Stimulated activated CD8-positive, alpha-beta memory T cell treated with anti-CD3 and anti-CD28 coated beads, Interleukin-12 subunit alpha, Interleukin-12 subunit beta, amount 100 ng/mL, for 24 hours (primary cell): ENCODE measurements around the gene COL27A1.

ENCODE experiments used
- DNase-seq: peaks from one replicate; pipeline ENCODE4 v3.0.0-alpha.2; 2020; ENCODE audit errors: extremely low read depth

COL27A1 gene

DNA sequence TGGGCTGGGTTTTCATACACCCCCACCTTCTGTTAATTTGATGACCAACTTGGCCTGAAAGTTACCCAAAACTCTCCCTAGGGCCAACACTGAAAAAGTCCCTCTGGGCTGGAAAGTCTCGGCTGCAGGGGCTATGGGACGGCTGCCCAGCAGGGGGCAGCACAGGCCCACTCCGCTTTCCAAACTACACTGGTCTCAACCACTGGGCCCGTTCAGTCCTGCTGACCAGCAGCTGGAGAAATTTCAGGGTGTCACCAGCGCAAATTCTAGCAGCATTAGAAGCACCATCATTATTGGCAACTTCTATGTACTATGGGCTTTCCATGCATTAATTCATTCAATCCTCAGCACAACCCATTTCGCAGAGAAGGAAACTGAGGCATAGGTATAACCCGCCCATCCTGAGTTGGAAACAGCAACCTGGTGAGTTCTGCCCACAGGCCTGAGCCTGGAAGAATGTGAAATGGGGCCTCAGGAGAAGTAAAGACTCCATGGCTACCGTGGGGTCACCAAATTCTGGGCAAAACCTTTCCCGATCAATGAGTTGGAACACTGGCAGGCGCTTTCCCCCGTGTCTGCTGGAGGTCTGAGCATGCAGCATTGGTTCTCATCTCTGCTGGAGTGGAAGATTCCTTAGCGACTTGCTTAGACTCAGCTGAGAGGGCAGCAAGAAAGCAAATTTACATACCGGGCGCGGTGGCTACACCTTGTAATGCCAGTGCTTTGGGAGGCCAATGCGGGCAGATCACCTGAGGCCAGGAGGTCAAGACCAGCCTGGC is 184.0 kb downstream of the COL27A1 start:
- peak; percentile 34 for DNase-seq

DNA sequence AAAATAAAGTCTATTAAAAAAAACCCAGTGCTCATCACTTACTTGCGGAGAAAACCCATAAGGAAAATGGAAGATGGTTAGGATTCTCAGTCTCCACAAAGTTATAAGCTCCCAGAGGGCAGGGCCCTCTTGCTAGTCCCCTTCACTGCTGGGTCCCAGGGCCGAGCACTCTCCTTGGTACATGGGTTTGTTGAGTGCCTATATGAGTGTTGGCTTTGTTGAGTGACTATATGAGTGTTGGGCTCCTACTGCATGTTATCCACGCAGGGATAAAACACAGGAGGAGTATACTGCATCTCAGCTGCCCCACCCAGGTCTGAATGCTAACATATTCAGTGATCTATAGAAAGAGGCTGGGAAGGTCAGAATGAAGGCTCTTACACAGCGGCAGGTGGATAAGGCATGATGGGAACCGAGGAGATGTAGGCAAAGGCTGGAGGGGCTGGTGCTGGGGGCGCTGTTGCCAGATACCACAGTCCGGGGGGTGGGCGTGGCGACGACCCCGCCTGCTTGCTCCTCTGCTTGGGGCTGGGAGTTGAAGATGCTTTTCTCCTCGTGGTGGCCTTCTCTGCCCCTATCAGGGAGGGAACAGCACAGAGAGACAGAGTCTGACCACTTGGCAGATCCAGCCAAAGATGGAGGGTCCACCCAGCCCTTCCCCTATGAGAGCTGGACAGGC is 186.0 kb downstream of the COL27A1 start:
- DNase-seq, result no peak

DNA sequence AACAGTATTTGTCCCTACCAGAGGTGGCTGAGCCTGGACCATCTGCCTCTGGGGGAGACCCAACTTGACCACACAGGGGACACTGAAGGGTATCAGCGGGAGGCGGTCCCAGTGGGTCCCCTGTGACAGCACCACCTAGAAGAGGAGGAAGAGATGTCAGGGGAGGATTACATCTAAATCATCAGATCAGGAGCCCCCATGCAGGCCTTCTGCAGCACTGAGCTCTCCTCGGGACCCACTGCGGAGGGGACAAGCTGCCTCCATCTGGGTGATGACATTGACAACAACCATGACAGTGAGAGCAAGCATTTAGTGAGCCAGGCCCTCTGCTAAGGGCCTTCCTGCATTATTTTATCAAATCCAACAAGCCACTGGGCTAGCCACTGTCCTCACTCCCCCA is 186.7 kb downstream of the COL27A1 start:
- no peak for DNase-seq

DNA sequence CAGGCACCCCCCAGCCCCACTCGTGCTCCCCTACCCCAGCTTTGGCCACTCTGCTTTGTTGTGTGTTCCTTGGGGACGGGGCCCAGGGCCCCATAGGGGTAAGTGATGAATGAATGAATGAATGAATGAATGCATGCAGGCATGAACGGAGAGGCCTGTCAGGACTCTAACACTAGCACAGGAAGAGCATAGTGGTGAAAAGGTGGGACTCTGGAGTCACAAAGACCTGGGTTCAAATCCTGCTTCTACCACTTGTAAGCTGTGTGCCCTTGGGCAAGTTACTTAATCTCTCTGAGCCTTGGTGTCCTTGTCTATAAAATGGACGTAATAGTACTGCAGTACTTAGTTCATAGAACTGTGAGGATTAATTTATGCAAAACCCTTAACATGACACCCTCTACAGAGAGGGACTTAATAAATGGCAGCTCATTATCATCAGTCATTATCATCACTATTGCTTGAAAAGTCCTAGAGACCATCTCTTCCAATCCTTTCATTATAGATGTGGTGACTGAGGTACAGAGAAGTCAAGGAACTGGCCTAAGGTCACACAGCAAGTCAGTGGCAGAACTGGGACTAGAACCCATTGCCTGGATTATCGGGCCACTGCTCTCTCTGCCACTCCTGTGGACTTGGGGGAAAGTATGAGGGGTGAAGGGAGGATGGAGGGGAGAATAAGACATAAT is 187.6 kb downstream of the COL27A1 start:
- no peak for DNase-seq

DNA sequence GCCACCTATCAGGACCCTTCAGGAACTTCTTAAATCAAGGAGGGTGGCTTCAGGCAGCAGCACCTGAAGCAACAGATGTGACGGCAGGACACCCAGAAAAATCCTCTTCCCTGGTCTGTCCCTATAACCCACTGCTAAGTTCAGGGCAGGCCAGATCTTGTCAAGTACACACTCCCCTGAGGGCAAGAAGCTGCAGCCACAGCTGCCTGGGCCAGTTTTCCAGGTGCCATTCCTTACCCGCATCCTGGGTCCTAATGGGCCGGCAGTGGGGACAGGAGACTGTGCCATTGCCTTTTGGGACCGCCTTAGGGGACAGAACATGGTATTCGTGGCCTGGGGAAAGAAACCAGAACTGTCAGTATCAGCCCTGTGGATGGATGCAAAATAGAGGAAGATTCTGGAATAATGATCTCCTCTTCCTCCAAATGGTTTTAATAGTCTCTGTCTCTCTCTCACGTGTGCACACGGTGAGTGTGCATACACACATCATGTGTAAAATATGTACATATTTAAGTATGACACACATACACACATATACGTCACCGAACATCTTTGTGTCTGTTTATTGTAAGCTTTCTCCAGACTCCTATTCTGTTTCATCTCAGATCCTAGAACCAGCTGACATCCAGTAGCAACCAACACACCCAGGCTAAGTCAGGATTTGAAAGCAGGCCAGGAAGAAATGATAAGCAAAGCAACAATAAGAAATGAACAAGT is 188.3 kb downstream of the COL27A1 start:
- no peak for DNase-seq

DNA sequence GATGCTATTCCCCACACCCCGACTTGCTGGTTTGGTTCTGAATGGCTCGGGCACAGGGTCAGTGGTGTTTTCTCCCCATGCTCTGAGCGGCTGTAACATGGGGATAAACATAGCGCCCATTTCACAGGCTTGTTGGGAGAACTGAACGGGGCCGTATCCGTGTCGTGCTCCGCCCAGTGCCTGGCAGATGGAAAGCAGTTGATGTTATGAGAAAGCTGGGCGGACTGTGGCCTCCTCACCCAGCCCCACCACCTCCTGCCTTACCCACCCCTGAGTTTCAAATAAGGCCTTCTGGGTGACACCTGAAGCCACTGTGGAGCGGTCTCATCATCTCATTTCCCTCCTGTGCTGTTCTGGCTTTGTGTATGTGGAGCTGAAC is 188.8 kb downstream of the COL27A1 start:
- DNase-seq, result no peak

DNA sequence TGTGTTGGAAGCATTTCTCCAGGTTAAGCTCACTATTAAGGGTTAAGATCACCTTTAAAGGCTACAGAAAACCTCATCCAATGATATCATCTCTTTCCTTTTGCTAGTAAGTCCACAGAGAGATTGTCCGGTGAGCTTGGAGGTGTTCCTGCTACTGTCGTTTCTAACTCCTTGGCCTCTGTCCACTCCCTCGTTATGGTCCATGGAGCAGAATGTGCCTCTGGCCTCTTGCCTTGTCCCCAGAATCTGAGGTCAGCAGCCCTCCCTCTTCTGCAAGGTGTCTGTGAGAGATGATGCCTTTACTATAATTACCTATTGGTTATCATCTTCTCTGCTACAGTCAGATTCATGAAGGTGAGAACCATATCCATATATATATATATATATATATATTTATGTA is 189.4 kb downstream of the COL27A1 start:
- no peak for DNase-seq

DNA sequence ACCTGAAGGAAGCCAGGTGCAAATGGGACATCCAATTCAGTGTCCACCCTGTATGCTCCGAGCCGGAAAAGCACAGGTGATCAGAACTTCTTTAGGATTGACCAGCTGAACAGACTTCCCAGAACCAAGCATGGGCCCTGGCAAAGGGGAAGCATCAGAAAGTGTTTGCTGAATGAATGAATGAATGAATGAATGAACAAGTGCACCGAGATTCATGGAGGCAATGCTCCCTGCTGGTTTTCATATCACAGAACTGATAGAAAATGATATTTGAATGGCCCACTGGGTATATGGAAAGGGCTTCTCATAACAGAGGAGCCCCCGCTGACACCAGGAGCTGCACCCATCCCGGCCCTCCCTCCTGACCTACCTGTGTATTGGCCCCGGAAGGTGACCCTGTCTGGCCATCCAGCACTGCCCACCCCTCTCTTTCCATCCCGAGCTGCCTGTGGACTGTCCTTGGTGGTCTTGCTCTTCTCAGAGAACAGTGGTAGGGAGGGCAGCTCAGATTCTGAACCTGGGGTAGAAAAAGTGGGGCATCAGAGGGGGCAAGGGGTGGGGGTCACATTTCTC is 190.2 kb downstream of the COL27A1 start:
- no peak for DNase-seq

DNA sequence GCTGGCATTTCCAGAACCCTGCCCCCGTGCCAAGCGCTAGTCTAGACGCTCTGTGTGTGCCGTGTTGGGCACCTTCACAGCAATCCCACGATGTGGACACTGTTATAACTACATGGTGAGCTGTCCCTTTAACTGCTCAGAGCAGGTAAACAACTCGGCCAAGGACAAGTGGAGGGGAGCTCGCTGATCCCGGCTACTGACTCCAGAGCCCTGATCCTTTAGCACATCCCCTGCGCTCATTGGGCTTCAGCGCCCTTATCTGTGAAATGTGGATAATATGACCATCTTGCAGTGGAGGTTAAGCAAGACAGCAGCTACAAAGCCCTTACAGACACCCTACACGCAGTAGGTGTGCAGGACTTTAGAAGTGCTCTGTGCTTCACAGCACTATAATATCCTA is 190.8 kb downstream of the COL27A1 start:
- no peak for DNase-seq

DNA sequence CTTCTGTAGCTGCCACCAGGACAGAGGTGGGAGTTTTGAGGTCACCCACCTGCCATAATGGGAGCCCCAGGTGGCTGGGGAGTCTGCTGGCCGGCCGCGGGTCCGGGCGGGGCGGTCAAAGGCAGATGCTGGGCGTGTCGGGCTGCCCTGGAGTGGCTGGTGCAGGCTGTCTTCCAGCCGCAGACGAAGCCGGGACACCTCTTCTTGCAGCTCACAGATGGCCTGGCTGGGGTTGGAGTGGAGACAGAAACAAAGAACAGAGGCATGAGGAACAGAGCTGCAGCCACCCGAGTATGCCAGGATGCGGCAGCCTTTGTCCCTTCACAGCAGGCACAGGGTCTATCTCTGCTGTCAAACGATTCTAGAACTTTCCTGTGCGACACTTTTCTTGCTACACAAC is 192.3 kb downstream of the COL27A1 start:
- DNase-seq, result no peak

DNA sequence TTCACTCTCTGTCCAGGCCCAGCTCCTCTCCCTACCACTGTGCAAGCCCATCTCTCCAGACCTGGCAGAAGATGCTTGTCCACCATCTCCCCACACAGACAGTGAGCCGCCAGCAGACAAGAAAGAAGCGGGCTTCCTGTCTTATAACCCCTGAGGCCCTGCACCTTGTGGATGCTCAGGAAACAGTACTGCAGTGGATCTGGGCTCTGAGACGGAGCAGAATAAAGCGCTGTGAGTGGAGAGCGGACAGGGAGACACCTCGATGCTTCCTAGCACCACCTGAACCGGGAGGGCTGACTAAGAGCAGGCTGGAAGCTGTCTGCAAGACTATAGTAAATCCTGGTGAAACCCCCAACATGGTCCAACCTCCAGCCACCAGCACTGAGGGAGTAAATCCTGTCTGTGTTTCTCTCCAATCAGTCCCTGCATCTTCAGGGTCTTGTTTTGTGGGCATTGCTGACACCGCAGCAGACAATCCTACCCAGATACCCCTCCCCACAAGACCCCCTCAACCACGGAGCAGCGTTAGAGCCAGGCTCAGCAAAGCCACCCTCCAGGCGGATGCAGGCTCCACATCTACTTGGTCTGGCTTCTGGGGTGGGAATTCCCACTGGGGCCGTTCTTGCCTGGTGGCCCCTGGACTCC is 193.0 kb downstream of the COL27A1 start:
- DNase-seq, result no peak

DNA sequence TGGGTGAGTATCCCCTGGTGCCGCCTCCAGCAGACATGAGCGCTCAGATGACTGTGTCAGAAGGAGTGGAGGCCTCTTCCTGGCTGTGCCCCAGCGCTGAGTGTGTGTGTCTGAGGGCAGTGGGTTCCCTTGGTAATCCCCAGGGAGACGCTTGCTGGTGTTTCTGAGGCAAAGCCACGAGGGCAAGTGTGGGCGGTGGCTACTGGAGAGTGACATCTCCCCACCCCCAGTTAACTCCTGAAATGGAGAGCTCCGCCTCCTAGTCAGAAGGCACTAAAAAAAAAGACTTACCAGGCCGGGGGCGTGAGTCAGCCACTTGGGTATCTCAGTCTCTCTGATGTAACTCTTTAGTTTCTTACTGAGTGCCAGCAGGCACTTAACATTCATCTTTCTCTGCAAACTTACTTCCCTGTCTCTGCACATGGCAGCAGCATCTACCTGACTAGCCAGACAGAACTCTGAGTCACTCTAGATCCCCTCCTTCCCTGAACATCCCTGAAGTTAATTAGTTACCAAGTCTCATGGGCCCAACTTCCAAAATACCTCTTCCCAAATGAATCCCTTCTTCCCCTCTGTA is 193.7 kb downstream of the COL27A1 start:
- peak; percentile 81 for DNase-seq

DNA sequence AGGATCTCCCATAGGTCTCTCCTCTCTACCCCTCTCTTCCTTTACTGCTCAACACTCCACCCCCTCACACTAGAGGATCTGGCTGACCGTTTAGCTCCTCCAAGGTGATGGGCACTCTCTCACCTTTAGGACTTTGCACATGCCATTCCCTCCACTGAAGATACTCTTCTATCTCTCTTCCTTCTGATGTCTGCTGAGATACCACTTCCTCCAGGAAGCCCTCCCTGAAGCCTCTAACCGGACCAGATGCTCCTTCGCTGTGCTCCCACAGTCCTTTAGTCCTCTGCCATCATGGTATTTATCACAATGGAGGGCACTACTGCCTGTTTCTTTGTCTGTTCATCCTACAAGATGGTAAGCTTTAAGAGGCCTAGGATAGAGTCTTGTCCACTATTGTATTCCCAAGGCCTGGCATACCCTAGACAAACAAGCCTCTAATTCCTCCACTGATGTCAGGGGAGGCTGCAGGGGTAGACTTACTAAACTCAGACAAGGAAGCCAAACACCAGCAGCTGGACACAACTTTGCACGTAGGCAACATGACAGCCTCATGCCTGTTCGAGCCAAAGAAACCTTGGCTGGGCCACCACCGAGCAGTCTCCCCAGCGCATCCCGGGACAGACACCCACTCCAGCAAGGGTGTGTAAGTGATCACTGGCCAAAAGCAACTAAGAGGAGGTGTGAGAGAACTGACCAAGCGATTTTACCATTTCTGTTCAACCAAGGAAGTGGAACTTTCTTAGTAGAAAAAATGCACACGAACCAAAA is 194.6 kb downstream of the COL27A1 start:
- no peak for DNase-seq

DNA sequence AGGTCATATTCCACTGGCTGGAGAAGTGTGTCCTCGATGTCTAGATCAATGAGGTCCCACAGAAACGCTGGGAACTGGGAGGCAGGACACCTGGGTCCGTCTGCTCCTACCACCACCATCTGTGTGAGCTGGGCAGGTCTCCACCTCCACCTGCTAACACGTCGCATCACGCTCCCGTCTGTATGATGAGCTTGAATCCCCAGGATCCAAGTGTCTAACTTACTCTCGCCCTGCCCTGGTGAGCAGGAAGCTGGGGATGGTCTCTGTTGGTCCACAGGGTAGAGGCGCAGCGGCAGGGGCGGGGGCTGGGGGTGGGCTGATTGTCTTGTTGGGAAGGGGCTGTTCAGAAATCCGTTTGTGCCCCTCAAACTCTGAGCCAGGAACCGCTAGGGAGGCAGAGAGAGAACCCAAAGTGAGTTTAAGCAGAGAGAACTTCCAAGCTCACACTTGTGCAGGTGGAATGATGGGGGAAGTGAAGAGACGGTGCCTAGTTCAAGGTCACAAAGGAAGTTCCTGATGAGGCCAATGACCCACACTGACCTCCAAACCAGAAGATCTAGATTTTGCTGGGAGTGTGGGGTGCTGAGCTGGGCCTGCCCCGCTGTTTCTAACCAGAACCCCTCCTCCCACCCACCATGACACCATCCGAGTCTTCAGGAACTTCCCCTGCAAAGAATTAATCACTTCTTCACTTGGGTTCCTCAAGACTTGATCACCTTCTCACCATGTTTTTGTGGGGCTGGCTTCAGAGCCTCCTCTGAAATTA is 195.5 kb downstream of the COL27A1 start:
- no peak for DNase-seq

DNA sequence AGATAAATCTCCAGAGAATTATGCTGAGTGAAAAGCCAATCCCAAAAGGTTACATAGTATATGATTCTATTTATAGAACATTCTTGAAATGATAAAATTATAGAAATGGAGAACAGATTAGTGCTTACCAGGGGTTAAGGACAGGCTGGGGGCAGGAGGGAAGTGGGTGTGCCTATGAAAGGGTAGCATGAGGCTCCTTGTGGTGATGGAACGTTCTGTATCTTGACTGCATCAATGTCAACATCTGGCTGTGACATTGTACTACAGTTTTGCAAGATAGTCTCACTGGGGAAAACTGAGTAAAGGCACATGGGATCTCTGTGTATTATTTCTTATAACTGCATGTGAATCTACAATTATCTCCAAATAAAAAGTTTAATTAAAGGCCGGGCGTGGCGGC is 196.6 kb downstream of the COL27A1 start:
- no peak for DNase-seq

DNA sequence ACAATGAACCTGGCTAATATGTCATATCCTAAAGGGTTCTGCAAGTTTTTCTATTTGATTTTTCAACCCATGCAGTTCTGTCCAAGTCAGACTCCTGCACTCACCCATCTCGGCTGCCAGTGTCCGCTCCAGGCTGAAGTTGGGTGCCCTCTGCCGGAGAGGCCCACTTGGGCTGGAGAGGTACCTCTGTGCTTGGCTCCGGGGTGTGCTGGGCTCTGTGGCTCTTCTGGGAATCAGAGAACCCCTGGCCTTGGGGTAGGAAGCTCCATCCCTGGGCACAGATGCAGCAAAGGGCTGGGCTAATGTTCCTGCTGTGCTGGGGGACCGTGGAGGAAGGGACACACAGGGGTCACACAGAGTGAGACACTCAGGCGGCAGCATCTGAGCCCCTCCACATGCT is 200.5 kb downstream of the COL27A1 start:
- DNase-seq, result no peak

DNA sequence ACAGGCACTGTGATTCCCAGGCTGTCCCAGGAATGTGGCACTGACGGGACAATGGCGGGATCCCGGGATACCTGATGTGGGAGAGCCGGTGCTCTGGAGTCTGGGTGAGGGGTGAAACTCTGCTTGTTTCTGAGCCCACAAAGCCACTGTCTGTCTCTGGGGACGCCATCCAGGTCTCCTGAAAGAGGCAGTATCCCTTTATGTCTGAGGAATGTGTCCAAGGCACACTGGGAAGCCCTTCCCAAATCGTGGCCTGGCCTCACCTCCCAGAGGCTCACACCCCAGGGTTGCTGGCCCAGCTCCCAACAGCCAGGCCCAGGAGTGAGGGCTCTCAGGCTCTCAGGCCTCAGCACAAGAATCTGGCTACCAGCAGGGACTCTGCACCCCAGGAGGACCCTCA is 201.5 kb downstream of the COL27A1 start:
- DNase-seq, result no peak

DNA sequence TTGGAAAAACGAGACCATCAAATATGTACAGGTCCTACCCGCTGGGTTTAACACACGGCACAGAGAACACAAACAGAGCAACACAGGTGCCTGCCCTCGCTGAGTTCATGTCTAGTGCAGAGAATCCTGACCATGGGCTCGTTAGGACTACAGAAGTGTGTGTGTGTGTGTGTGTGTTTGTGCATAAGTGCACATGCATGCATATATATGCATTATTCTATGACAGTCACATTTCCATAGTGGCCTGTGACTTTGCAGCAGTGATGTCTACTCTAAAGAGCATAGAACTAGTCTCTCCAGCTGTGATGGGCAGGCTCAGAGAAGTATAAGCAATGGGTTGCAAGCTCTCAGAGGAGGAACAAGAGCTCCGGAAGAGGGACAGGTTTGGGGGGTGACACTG is 202.0 kb downstream of the COL27A1 start:
- DNase-seq, result no peak

DNA sequence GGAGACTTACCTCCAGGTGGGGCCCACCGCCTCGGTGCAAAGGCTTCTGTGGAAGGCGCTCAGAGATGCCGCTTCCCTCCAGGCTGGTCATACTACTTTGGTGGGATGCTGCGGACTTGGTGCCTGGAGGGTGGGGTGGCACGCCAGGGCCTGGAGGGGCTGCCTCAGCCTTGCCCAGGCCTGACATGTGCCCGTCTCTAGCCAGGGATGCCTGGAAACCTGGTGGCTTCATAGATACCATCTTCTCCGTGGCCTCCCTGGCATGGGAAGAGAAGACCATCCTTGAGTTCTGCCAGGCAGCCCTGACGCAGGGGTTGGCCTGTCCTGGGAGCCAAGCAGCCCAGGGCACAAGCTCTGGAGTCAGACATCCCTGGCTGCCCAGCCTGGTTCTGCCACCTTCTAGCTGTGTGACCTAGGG is 202.6 kb downstream of the COL27A1 start:
- no peak for DNase-seq

DNA sequence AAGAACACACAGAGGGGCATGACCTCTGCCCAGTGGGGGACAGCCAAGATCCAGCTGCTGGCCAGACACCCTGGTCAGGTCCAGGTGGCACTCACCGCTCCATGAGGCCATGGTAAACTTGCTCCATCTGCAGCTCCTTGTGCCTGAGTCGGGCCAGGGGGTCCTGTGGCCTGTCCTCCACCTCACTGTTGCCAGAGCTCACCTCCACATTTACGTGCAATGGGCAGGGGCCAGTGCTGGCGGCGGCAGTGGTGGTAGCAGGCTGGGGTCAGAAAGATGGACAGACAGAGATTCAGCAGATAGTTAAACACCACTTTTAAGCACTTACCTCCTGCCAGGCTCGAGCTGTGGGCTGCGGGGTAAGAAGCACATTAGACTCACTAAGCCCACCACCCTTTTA is 204.5 kb downstream of the COL27A1 start:
- DNase-seq, result no peak
